ENCODE results near the gene POFUT1. TPM values are rescaled to one million over a fixed set of nuclear protein-coding genes. Genes with fewer than 3 reads are reported as not detected.
A peak's percentile ranks its signal among the peaks of the same experiment; 100 is the strongest.
"Not testable (repeated sequence)": the region's sequence is repeated elsewhere in the genome, so short reads cannot be mapped to it uniquely, and the experiment has no call there.

The POFUT1 gene
- total RNA-seq, 3 donors from 2014 or later = 85.6 to 113 (median 95.7) TPM

GRCh38 chr20:32244959-32245358, 37.3 kb downstream of the POFUT1 start:
- ATAC-seq (no peak), DNase-seq (no peak)
- Mint-ChIP-seq H3K4me3 (no peak overlapping the region), H3K27me3 (ENCODE audit: low read depth) (no peaks in the 10 kb centered on the region), H3K36me3 (ENCODE audit: insufficient read depth) (no peaks in the 10 kb centered on the region), H3K9me3 (no peaks in the 10 kb centered on the region), H3K4me1 (ENCODE audit: low read depth) (peaks cover 22% of the 10 kb centered on the region)

- H3K27me3 Mint-ChIP-seq (ENCODE audit: low read depth); ATAC-seq; H3K9me3 Mint-ChIP-seq; DNase-seq; H3K36me3 Mint-ChIP-seq (ENCODE audit: insufficient read depth); H3K4me3 Mint-ChIP-seq: not testable (repeated sequence)
- peaks cover 21% of the 10 kb centered on the region for H3K4me1 Mint-ChIP-seq (ENCODE audit: low read depth)
These were observed 38.5 kb downstream of the POFUT1 start for GRCh38 chr20:32246208-32246607.

- peaks cover 39% of the 10 kb centered on the region for H3K4me1 Mint-ChIP-seq (ENCODE audit: low read depth)
- no peaks in the 10 kb centered on the region for H3K9me3 Mint-ChIP-seq
- no peak for DNase-seq
- ATAC-seq = no peak
- no peak overlapping the region for H3K4me3 Mint-ChIP-seq
- peaks cover 2% of the 10 kb centered on the region for H3K36me3 Mint-ChIP-seq (ENCODE audit: insufficient read depth)
- H3K27me3 Mint-ChIP-seq (ENCODE audit: low read depth) = no peaks in the 10 kb centered on the region
These were observed 40.4 kb downstream of the POFUT1 start for GRCh38 chr20:32248043-32248442.

- H3K4me1 Mint-ChIP-seq (ENCODE audit: low read depth) = peaks cover 46% of the 10 kb centered on the region
- H3K36me3 Mint-ChIP-seq (ENCODE audit: insufficient read depth) = peaks cover 2% of the 10 kb centered on the region
- no peaks in the 10 kb centered on the region for H3K9me3 Mint-ChIP-seq
- H3K4me3 Mint-ChIP-seq = peak overlapping the region; percentile 16
- no peak for DNase-seq
- no peaks in the 10 kb centered on the region for H3K27me3 Mint-ChIP-seq (ENCODE audit: low read depth)
- ATAC-seq = peak; percentile 84 to 87
These were observed 41.5 kb downstream of the POFUT1 start for GRCh38 chr20:32249030-32249738.

- H3K27me3 Mint-ChIP-seq (ENCODE audit: low read depth) = no peaks in the 10 kb centered on the region
- peak overlapping the region; percentile 67 for H3K4me3 Mint-ChIP-seq
- peaks cover 51% of the 10 kb centered on the region for H3K4me1 Mint-ChIP-seq (ENCODE audit: low read depth)
- no peak for ATAC-seq
- H3K36me3 Mint-ChIP-seq (ENCODE audit: insufficient read depth) = peaks cover 2% of the 10 kb centered on the region
- H3K9me3 Mint-ChIP-seq = no peaks in the 10 kb centered on the region
- no peak for DNase-seq
These were observed 43.8 kb downstream of the POFUT1 start for GRCh38 chr20:32251470-32251869.

GRCh38 chr20:32252189-32252588, 44.5 kb downstream of the POFUT1 start:
- H3K4me1 Mint-ChIP-seq (ENCODE audit: low read depth) = peaks cover 58% of the 10 kb centered on the region
- DNase-seq = peak; percentile 64
- H3K9me3 Mint-ChIP-seq = no peaks in the 10 kb centered on the region
- peaks cover 2% of the 10 kb centered on the region for H3K36me3 Mint-ChIP-seq (ENCODE audit: insufficient read depth)
- H3K27me3 Mint-ChIP-seq (ENCODE audit: low read depth) = no peaks in the 10 kb centered on the region
- ATAC-seq = peak; percentile 70 to 73
- H3K4me3 Mint-ChIP-seq = peak overlapping the region; percentile 67

- ATAC-seq; H3K4me1 Mint-ChIP-seq (ENCODE audit: low read depth); H3K27me3 Mint-ChIP-seq (ENCODE audit: low read depth); DNase-seq; H3K9me3 Mint-ChIP-seq; H3K4me3 Mint-ChIP-seq; H3K36me3 Mint-ChIP-seq (ENCODE audit: insufficient read depth): not testable (repeated sequence)
These were observed 53.3 kb downstream of the POFUT1 start for GRCh38 chr20:32260973-32261372.

GRCh38 chr20:32261644-32262043, 54.0 kb downstream of the POFUT1 start:
- Mint-ChIP-seq H3K36me3 (ENCODE audit: insufficient read depth) (no peaks in the 10 kb centered on the region), H3K9me3 (no peaks in the 10 kb centered on the region), H3K4me3 (no peak overlapping the region), H3K4me1 (ENCODE audit: low read depth) (peaks cover 6% of the 10 kb centered on the region), H3K27me3 (ENCODE audit: low read depth) (no peaks in the 10 kb centered on the region)
- DNase-seq (no peak), ATAC-seq (no peak)

- H3K4me1 Mint-ChIP-seq (ENCODE audit: low read depth) = no peaks in the 10 kb centered on the region
- H3K36me3 Mint-ChIP-seq (ENCODE audit: insufficient read depth) = no peaks in the 10 kb centered on the region
- H3K27me3 Mint-ChIP-seq (ENCODE audit: low read depth) = no peaks in the 10 kb centered on the region
- H3K9me3 Mint-ChIP-seq = no peaks in the 10 kb centered on the region
- no peak overlapping the region for H3K4me3 Mint-ChIP-seq
- DNase-seq (no peak), ATAC-seq (no peak)
These were observed 55.8 kb downstream of the POFUT1 start for GRCh38 chr20:32263398-32263954.

GRCh38 chr20:32271620-32272019, 63.9 kb downstream of the POFUT1 start:
- peaks cover 10% of the 10 kb centered on the region for H3K4me1 Mint-ChIP-seq (ENCODE audit: low read depth)
- DNase-seq (no peak), ATAC-seq (no peak)
- no peaks in the 10 kb centered on the region for H3K9me3 Mint-ChIP-seq
- H3K27me3 Mint-ChIP-seq (ENCODE audit: low read depth) = no peaks in the 10 kb centered on the region
- no peaks in the 10 kb centered on the region for H3K36me3 Mint-ChIP-seq (ENCODE audit: insufficient read depth)
- no peak overlapping the region for H3K4me3 Mint-ChIP-seq

GRCh38 chr20:32274359-32274758, 66.7 kb downstream of the POFUT1 start:
- no peaks in the 10 kb centered on the region for H3K9me3 Mint-ChIP-seq
- DNase-seq (no peak), ATAC-seq (no peak)
- no peaks in the 10 kb centered on the region for H3K36me3 Mint-ChIP-seq (ENCODE audit: insufficient read depth)
- no peaks in the 10 kb centered on the region for H3K27me3 Mint-ChIP-seq (ENCODE audit: low read depth)
- H3K4me3 Mint-ChIP-seq = no peak overlapping the region
- peaks cover 23% of the 10 kb centered on the region for H3K4me1 Mint-ChIP-seq (ENCODE audit: low read depth)

GRCh38 chr20:32275163-32275562, 67.5 kb downstream of the POFUT1 start:
- not testable (repeated sequence) for H3K27me3 Mint-ChIP-seq (ENCODE audit: low read depth); DNase-seq; ATAC-seq; H3K36me3 Mint-ChIP-seq (ENCODE audit: insufficient read depth); H3K4me3 Mint-ChIP-seq; H3K9me3 Mint-ChIP-seq
- peaks cover 28% of the 10 kb centered on the region for H3K4me1 Mint-ChIP-seq (ENCODE audit: low read depth)

- peak; percentile 78 for DNase-seq
- no peaks in the 10 kb centered on the region for H3K27me3 Mint-ChIP-seq (ENCODE audit: low read depth)
- H3K36me3 Mint-ChIP-seq (ENCODE audit: insufficient read depth) = peaks cover 20% of the 10 kb centered on the region
- peak; percentile 86 to 90 for ATAC-seq
- H3K4me3 Mint-ChIP-seq = peak within 1 kb of the TSS; percentile 96
- H3K9me3 Mint-ChIP-seq = no peaks in the 10 kb centered on the region
- H3K4me1 Mint-ChIP-seq (ENCODE audit: low read depth) = peaks cover 45% of the 10 kb centered on the region
These were observed 69.9 kb downstream of the POFUT1 start, which contains the start of gene KIF3B for GRCh38 chr20:32277361-32278198. TSS of gene KIF3B (plus strand) at chr20:32277651. CDS start at chr20:32309778, 32,127 bp downstream.

- H3K36me3 Mint-ChIP-seq (ENCODE audit: insufficient read depth) = peaks cover 20% of the 10 kb centered on the region
- peaks cover 46% of the 10 kb centered on the region for H3K4me1 Mint-ChIP-seq (ENCODE audit: low read depth)
- H3K9me3 Mint-ChIP-seq = no peaks in the 10 kb centered on the region
These were observed 70.5 kb downstream of the POFUT1 start for GRCh38 chr20:32278199-32278643.

More at GRCh38 chr20:32278199-32278643, 70.5 kb downstream of the POFUT1 start:
- DNase-seq (no peak), ATAC-seq (peak; percentile 14 to 21)
- no peaks in the 10 kb centered on the region for H3K27me3 Mint-ChIP-seq (ENCODE audit: low read depth)
- peak overlapping the region; percentile 96 for H3K4me3 Mint-ChIP-seq

All from activated T-cell treated with anti-CD3 and anti-CD28 coated beads, Interleukin-2, amount 50 U/mL, for 4 hours (primary cell).